Aorta (tissue), 5 donors: ENCODE data around the gene PDE4D. TPM values are rescaled to one million over a fixed set of nuclear protein-coding genes. Genes with fewer than 3 reads are reported as not detected.

Experiments used
- ATAC-seq: fragments of 200-7000 bp; cut with Tn5 transposase; one replicate; pipeline ENCODE4 v1.9.1; 2022; ENCODE audit warnings: moderate library complexity; ENCODE audit not compliant: low FRiP score
- DNase-seq, 2 donors: peaks; one replicate each; pipeline ENCODE4 v3.0.0-alpha.2; 2020
- H3K27ac ChIP-seq, 2 donors: one replicate each; pipeline ENCODE4 v1.5.1; 2013; ENCODE audit warnings: low read length in 2 of 2, mild to moderate bottlenecking in 2 of 2, moderate library complexity in 2 of 2, control low read depth in 1 of 2, inconsistent platforms in 1 of 2, low read depth in 1 of 2
- H3K27me3 ChIP-seq, 2 donors: one replicate each; pipeline ENCODE4 v1.6.1; 2013; ENCODE audit warnings: control low read depth in 1 of 2, low read length in 1 of 2, mild to moderate bottlenecking in 1 of 2, moderate library complexity in 1 of 2; ENCODE audit not compliant: insufficient read depth in 2 of 2, control insufficient read depth in 1 of 2
- H3K36me3 ChIP-seq, 2 donors: one replicate each; pipeline ENCODE4 v1.6.1; 2013; ENCODE audit warnings: control low read depth in 1 of 2, low read length in 1 of 2, mild to moderate bottlenecking in 1 of 2; ENCODE audit not compliant: insufficient read depth in 2 of 2, control insufficient read depth in 1 of 2
- H3K4me1 ChIP-seq, 2 donors: one replicate each; pipeline ENCODE4 v1.6.1; 2013; ENCODE audit warnings: low read length in 2 of 2, control low read depth in 1 of 2, mild to moderate bottlenecking in 1 of 2, moderate library complexity in 1 of 2; ENCODE audit not compliant: insufficient read depth in 2 of 2, control insufficient read depth in 1 of 2
- H3K4me3 ChIP-seq, 2 donors: one replicate each; pipeline ENCODE4 v1.5.1; 2013; ENCODE audit warnings: low read length in 2 of 2, control low read depth in 1 of 2, mild to moderate bottlenecking in 1 of 2
- H3K9me3 ChIP-seq: one replicate; pipeline ENCODE4 v1.6.1; 2013; ENCODE audit warnings: mild to moderate bottlenecking, low read length; ENCODE audit not compliant: control insufficient read depth
- WGBS, 2 donors: extraction: QIAGEN DNeasy Blood & Tissue Kit; methylation state at CpG; one replicate each; pipeline ENCODE4 v1.1.7; 2013; 5-methylcytosine and 5-hydroxymethylcytosine counted together
- intact Hi-C, 2 donors: fragments of 100-400 bp; cut with DNase I; formaldehyde crosslinking; loops; one replicate each; pipeline versions ENCODE4 v1.14.2 to v1.15.0; 2022
- polyA plus RNA-seq, 2 donors: library from polyadenylated mRNA; stranded (reverse); fragments of 200-250 nt; gene quantifications; one replicate each; pipeline ENCODE4 v1.2.3, GENCODE V29; 2013
- total RNA-seq, 2 donors: library from RNA; stranded (reverse); fragmentation: NEBNext Ultra II Directional; extraction: Animal tissue kit (Norgen Biotek cat#: 25700); gene quantifications; one replicate each; pipeline ENCODE4 v1.2.1, GENCODE V29; 2021
- donor health status: healthy with polysubstance abuse.
- donor health status: Bipolar disorder and iron deficiency.
- donor health status: DM: no; HTN: no; CAD: no.
- donor health status: DM: no; HTN: no; CAD: no.
- donor health status: DM: yes; HTN: yes; CAD: no.

The PDE4D gene
- total and polyA plus RNA-seq, 4 donors = 2.4 to 112 (median 33.3) TPM

DNA sequence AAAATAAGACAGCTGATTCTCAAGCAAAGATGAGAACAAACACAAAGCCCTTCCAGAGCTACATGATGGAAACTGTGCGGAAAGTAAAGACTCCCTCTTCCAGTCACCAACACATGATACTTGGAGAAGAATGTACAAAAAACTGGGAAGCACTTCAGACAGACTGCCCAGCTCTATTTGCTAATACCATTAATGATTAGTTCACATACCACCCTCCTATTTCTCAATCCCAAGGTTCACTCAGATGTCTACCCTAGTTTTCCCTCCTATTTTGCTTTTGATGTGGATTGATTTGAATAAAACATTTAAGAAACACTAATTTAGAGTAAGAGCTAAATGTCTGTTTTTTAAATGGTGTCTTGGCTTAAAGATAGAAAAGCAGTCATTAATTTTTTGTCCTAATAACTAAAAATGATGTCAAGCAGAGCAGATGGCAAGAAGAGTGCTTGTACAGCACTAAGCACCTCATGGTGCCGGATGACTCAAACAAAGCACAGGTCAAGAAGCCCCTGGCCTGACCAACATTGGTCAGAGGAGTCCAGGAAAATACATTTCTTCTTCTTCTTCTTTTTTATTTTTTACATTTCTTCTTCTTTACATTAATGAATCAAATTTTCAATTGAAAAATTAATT, 639.4 kb downstream of the PDE4D start:
- Histone ChIP-seq H3K27ac (no peak overlapping the region), H3K9me3 (no peaks in the 10 kb centered on the region), H3K36me3 (no peaks in the 10 kb centered on the region), H3K27me3 (no peaks in the 10 kb centered on the region), H3K4me3 (no peak overlapping the region), H3K4me1 (no peaks in the 10 kb centered on the region)
- no peak for ATAC-seq
- intact Hi-C loops = no loop called here
- WGBS, 2 donors = 95 to 97% methylated on average over 2 of the region's 2 CpGs
- DNase-seq = no peak

DNA sequence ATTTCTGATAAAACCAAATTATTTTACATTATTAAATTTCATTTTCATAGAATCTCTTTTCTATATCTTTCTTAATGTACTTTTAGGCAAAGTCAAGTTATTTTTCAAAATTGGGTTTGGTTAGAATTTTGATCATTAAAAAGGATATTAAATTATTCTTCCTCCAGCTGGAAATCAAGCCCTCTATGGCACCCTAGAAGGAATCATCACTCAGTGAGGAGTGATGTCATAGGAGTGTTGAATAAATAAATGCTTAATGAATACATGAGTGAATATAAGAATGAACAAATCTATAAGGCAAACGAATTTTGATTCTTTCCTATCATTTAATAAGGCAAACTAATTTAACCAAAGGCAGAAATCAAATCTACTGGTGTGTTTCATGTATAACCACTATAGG, 639.9 kb downstream of the PDE4D start:
- H3K36me3 ChIP-seq = no peaks in the 10 kb centered on the region
- no peak overlapping the region for H3K27ac ChIP-seq
- no peaks in the 10 kb centered on the region for H3K9me3 ChIP-seq
- no peak overlapping the region for H3K4me3 ChIP-seq
- WGBS, 2 donors = 67 to 75% methylated on average over 1 of the region's 1 CpG
- no peaks in the 10 kb centered on the region for H3K27me3 ChIP-seq
- intact Hi-C loops = no loop called here
- H3K4me1 ChIP-seq = no peaks in the 10 kb centered on the region
- no peak for DNase-seq
- ATAC-seq = no peak

DNA sequence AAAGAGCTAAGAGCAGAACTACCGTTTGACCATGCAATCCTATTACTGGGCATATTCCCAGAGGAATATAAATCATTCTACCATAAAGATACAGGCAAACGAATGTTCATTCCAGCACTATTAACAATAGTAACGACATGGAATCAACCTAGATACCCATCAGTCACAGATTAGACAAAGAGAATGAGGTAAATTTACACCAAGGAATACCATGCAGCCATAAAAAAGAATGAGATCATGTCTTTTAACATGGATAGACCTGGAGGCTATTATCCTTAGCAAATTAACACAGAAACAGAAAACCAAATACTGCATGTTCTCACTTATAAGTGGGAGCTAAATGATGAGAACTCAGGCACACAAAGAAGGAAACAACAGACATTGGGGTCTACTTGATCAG, 641.9 kb downstream of the PDE4D start:
- DNase-seq = no peak
- H3K4me3 ChIP-seq = no peak overlapping the region
- intact Hi-C loops = no loop called here
- WGBS, 2 donors = 40 to 56% methylated on average over 3 of the region's 3 CpGs
- H3K27ac ChIP-seq = no peak overlapping the region
- no peaks in the 10 kb centered on the region for H3K4me1 ChIP-seq
- H3K27me3 ChIP-seq = no peaks in the 10 kb centered on the region
- no peaks in the 10 kb centered on the region for H3K9me3 ChIP-seq
- H3K36me3 ChIP-seq = no peaks in the 10 kb centered on the region
- ATAC-seq = no peak

DNA sequence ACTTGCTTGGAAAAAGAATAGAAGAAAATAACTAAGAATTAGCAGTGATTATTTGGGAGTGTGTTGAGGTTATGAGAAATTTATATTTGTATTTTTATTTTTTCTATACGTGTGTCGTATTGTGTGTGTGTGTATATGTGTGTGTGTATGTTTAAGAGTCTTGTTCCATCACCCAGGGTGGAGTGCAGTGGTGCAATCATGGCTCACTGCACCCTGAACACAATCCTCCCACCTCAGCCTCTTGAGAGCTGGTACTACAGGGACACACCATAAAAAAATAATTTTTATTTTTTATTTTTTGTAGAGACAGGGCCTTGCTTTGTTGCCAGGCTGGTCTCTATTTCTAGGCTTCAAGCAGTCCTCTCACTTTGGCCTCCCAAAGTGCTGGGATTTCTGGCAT, 643.8 kb downstream of the PDE4D start:
- H3K27ac ChIP-seq = no peak overlapping the region
- WGBS, 2 donors = 93 to 98% methylated on average over 2 of the region's 2 CpGs
- ATAC-seq (no peak), DNase-seq (no peak)
- no peaks in the 10 kb centered on the region for H3K9me3 ChIP-seq
- H3K4me3 ChIP-seq = no peak overlapping the region
- H3K4me1 ChIP-seq = no peaks in the 10 kb centered on the region
- H3K36me3 ChIP-seq = no peaks in the 10 kb centered on the region
- intact Hi-C loops = no loop called here
- no peaks in the 10 kb centered on the region for H3K27me3 ChIP-seq

DNA sequence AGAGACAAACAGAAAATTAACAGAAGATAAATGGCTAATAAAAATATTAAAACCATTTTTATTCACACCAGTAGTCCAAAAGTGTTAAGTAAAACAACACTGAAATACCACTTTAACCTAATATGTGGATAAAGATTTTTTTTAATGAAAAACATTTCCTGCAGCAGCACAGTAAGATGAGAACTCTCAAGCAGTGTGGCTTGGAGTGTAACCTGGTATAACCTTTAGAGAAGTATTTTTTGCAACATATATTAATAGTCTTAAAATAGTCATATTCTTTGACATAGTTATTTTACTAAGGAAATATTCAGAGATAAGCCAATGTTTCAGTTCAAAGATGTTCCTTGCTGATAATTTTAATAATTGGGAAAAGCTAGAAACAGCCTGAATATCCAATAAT, 644.4 kb downstream of the PDE4D start:
- DNase-seq = no peak
- intact Hi-C loops = no loop called here
- ATAC-seq = no peak
- Histone ChIP-seq H3K9me3 (no peaks in the 10 kb centered on the region), H3K27ac (no peak overlapping the region), H3K36me3 (no peaks in the 10 kb centered on the region), H3K27me3 (no peaks in the 10 kb centered on the region), H3K4me1 (no peaks in the 10 kb centered on the region), H3K4me3 (no peak overlapping the region)

DNA sequence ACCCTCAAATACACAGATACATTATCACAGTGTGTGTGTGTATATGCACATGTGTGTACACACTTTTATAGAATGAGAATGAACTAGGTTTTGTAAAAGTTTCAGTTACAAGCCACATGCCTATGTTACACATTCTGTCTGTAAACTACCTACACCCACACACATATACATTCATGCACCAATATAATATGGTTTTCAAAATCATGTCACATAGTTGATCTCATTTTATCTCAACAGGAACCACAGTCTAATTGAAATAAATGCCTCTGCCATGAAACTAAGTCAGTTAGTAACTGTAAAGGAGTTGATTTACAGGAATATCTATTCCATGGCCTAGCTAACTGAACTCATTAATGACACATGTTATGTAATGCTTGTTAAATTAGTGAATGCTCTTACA, 646.6 kb downstream of the PDE4D start:
- no peak for ATAC-seq
- Histone ChIP-seq H3K4me1 (no peaks in the 10 kb centered on the region), H3K9me3 (no peaks in the 10 kb centered on the region), H3K4me3 (no peak overlapping the region), H3K27me3 (no peaks in the 10 kb centered on the region), H3K27ac (no peak overlapping the region), H3K36me3 (no peaks in the 10 kb centered on the region)
- DNase-seq = no peak
- intact Hi-C loops = no loop called here

DNA sequence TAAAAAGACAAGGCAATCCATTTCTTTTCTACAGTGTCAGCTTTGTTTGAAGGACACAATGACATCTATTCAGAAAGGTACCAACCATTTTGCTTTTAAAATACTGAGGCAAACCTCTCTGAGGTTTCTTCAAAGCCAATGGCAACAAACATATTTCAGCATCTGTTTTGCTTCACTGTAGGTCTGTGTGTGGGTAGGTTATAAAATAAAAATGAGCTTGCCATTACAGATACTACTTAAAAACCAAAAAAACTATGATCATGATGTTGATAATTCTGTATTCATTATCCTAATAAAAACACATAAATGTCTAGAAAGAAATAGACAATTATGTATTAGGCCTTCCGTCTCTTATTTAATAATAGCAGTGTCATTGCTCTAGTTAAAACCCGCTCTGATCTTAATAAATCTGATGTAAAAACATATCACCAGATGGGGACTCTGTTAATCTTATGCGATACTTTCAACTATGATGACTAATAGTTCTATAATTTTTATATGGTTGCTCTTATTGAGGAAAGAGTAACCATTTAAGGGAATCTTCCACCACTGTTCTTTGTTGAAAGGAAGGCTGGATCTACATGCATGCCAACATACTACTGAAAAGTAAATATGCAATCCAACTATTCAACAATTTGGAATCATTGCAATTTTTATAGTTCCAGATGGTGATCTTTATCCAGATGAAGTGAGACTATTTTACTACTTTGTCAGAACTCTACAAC, 647.2 kb downstream of the PDE4D start:
- no peaks in the 10 kb centered on the region for H3K4me1 ChIP-seq
- no peak overlapping the region for H3K27ac ChIP-seq
- intact Hi-C loops = no loop called here
- DNase-seq (no peak), ATAC-seq (no peak)
- H3K27me3 ChIP-seq = no peaks in the 10 kb centered on the region
- H3K36me3 ChIP-seq = no peaks in the 10 kb centered on the region
- no peaks in the 10 kb centered on the region for H3K9me3 ChIP-seq
- H3K4me3 ChIP-seq = no peak overlapping the region
- 52 to 71% methylated on average over 3 of the region's 3 CpGs for WGBS, 2 donors

DNA sequence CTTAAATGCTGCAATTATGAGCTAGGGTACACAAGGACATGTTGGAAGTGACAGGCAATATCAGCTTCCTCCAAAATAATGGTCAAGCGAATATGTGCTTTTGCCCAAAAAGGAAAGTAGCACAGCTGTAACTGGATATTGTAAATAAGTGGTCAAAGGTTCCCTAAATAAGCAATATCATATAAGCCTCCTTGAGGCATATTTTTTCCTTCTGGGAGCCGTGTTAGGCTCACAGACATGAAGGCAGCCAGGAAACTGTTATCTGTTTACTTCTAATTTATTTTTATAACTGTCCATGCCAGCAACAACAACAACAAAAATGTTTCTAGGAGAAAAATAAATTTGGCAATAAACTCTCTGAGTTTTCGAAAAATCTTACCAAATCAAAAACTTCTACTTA, 648.3 kb downstream of the PDE4D start:
- ATAC-seq (no peak), DNase-seq (no peak)
- Histone ChIP-seq H3K4me3 (no peak overlapping the region), H3K9me3 (no peaks in the 10 kb centered on the region), H3K36me3 (no peaks in the 10 kb centered on the region), H3K4me1 (no peaks in the 10 kb centered on the region), H3K27ac (no peak overlapping the region), H3K27me3 (no peaks in the 10 kb centered on the region)
- intact Hi-C loops = no loop called here
- 22 to 29% methylated on average over 3 of the region's 3 CpGs for WGBS, 2 donors

DNA sequence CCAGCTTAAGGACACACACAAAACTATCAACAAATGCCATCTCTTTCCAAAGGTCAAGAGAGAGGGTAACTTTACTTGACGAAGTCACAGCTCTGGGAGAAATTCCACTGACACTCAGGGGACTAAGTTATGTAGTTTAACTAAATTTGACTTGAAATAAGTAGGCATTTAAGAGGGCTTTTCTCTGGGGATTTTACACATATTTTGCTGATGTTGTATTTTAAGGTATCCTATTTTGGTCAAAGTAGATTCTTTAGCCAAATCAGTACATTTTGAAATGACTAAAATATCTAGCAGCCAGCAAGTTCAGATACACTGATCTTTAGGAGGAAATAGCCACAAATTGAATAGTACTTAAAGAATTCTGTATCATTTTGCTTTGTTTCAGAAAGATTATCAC, 652.0 kb downstream of the PDE4D start:
- ATAC-seq (no peak), DNase-seq (no peak)
- Histone ChIP-seq H3K27ac (no peak overlapping the region), H3K27me3 (no peaks in the 10 kb centered on the region), H3K9me3 (no peaks in the 10 kb centered on the region), H3K36me3 (no peaks in the 10 kb centered on the region), H3K4me3 (no peak overlapping the region), H3K4me1 (no peaks in the 10 kb centered on the region)
- intact Hi-C loops = no loop called here
- 25 to 28% methylated on average over 1 of the region's 1 CpG for WGBS, 2 donors
